ENCODE data around the gene MAN2A2. TPM values are rescaled to one million over a fixed set of nuclear protein-coding genes. Genes with fewer than 3 reads are reported as not detected.

The MAN2A2 gene
- 10 to 100 TPM; 21.2 to 44.6 (median 33.3) TPM for polyA plus RNA-seq (ENCODE audit: insufficient read length in 10 of 10)
- long read RNA-seq, donor 1, partial matches to known transcripts = 0 of 1 reads
- long read RNA-seq, donor 1, other reads (novel, unspliced or antisense) = 0 of 1 reads
- long read RNA-seq, donor 2 = 0 reads
- long read RNA-seq, donor 3 = 0 reads
- long read RNA-seq, donor 4 = 0 reads
- long read RNA-seq, donor 5, partial matches to known transcripts = 0 of 2 reads
- long read RNA-seq, donor 5, other reads (novel, unspliced or antisense) = 0 of 2 reads
- long read RNA-seq, donor 6 = 0 reads
- long read RNA-seq, donor 7, partial matches to known transcripts = 0 of 1 reads
- long read RNA-seq, donor 7, other reads (novel, unspliced or antisense) = 0 of 1 reads
- long read RNA-seq, donor 8, partial matches to known transcripts = 0 of 1 reads
- long read RNA-seq, donor 8, other reads (novel, unspliced or antisense) = 0 of 1 reads
- long read RNA-seq, donor 9 = 0 reads

DNA sequence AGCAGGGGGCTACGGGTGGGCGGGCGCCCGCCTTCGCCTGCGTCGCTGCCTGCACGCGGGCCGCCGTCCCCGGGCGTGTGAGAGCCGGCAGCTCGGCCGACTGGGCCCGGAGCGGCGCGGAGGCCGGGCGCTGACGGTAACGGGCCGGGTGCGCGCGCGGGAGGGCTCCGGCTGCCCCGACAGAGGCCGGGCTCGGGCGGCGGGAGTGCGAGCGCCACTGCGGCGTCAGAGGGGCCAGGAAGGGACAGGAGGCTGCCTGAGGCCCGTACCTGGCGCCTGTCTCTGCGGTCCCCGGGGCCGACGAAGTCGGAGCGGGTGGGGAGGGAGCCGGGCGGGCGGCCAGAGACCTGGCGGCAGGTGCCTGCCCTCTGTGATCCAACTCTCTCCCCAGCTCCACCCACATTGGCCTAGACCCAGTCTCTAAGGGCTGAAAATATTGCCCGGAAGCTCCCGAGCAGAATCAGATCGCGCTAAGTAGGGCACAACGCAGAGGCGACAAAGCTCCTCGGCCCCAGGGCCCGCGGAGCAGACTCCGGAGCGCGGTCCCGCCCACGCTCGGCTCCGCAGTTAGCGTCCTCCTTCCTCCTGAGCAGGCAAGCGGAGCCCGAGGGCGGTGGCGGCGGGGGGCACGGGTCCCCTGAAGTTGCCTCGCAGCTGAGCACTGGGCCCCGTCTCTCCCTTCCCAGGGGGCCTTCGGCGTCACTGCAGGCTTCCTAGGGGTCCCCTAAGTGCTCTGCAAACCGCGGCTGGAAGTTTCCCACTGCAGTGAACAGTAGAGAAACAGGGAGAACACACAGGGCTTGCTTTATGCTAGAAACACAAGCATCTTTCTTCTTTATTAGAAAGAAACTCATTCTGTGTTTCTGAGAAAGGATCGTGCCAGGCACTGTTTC, at the start of gene MAN2A2:
Gene MAN2A2, plus strand, starts transcription at position 463 of the 893 bp plus-strand sequence. CDS start 906 bp downstream, outside the sequence.
- peak in 2 of 3 donors; percentile 59 to 82 for DNase-seq

DNA sequence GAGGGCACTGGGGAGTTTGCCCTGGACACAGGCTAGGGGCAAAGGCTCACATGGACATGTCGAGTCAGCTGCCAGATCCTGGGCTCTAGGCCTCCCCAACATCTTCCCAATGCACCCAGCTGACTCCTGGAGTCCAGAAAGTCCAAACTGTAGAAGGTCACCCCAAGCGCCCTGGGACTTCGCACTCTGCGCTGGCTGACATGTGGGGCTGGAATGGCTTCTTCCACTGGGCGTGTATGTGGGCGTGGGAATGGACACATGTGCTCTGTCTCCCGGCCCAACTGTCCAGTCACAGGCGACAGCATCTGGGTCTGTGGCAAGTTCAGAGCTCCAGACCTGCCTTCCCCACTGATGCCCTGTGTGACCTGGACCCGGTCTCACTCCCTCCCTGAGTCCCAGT, 48.0 kb upstream of the MAN2A2 start:
- no peak for DNase-seq

DNA sequence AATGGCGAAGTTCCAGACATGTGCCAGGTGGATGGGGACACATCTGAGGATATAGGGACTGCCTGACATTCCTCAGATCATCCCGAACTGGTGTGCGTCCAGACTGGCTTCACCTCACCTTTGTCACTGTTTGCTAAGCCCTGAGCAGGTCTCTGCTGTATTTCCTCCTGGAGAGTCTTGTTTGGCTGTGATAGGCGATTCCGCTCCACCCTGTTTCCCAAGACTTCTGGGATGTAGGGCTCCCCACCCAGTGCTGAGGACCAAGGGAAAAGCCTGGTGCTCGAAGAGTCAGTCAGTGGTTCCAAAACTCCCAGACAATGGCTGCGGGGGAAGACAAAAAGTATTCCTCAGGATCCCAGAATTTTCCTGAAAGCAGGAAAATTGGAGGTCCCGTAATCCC, 45.8 kb upstream of the MAN2A2 start:
- DNase-seq = no peak

DNA sequence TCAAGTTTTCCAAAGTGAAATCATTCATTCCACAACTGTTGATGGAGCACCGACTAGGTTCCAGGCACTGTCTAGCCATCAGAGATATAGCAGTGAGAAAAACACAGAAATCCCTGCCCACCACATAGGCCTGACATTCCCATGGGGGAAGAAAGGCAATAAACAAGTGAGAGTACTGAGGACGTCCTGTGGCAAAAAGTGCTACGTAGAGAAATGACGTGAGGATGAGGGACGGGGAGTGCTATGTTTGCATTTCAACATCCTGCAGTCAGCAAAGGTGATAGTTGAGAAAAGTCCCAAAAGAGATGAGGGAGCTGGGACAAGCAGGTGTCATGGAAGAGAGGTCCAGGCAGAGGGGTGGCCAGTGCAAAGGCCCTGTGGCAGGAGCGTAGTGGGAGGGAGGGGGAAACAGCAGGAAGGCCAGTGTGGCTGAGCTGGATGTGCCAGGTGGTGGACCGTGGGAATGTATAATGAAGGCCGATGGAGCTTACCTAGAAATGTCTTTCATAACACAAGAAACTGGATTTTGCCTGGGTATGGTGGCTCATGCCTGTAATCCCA, 45.1 kb upstream of the MAN2A2 start:
- no peak for DNase-seq

DNA sequence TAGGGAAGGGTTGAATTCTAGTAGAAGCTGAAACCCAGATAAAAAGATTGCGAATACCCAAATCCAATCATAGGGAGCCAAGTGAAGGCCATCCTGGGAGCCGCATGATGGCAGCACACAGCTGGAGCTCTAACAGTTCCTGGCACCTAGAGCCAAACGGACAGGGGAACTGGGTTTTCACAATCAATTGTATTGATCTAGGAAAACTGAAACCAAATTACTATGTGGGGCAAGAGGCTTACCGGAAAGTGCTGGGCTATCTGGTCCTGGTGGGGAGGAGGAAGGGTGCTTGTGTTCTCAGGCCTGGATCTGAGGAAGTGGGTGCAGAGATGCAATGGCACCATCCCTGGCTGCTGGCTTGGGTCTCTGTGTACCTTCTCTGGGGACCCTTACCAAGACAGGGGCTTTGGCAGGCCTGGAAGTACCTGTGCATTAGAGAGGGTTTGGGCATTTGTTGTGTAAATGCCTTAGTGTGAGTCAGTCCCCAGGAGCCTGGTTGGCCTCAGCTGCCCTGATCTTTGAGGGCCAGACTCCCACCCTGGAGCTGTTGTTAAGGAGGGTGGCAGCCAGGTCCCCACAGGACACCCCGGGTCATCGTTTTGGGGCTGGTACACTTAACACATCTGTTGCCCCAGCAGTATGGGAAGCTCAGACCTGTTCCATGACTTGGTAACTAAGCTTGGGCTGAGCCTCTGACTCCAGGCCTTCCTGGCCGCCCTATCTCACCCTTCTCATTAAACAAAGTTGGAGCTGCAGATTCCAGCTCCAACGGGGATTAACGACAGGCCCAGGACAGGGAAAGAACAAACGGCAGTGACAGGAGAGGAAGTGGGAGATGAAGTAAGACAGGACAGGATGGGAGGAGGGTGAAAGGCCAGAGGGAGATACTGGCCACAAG, 43.6 kb upstream of the MAN2A2 start:
- no peak for DNase-seq

DNA sequence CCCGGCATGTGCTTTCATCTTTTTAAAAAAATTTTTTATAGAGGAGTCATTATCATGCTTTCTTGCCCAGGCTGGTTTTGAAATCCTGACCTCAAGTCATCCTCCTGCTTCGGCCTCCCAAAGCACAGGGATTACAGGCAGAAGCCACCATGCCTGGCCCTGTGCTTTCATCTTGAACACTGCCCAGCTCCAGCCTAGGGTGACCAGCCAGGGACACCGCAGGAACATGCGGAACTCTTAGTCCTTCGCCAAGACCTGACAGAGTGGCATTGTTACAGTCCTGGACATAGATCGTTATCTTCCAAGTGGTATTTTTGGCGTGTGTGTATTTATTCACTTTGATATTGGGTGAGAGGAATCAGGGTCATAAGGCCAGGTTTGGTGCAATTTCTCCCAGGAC, 42.7 kb upstream of the MAN2A2 start:
- DNase-seq = no peak

DNA sequence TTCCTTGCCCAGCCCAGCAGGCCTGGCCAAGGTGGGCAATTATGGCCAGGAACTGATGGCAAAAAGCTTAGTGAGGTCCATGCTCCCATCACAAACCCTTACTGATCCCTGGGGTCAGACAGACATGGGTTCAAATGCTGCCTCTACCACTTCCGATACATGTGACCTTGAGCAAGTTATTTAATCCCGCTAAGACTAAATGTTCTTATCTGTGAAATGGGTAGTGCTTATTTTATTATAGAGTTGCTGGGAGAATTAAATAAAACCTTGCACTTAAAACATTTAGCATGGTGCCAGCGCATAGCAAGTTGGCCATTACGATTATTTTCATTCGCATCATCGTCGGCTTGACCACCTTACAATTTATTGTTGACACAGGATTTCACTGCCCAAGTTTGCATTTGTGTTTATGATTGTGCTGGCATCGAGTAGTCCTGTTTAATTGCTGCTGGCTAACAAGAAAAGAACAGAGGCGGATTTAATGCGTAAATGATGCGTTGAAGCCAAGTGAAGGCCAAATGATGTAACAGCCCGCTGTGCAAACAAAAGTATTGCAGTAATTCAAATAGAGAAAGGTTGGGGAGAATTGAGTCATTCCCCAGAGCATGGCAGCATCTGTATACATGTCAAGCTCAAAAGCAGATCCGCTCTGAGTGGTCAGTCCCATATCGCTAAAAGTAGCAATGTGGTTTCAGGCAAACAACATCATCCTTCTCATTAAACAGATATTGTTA, 42.0 kb upstream of the MAN2A2 start:
- no peak for DNase-seq

DNA sequence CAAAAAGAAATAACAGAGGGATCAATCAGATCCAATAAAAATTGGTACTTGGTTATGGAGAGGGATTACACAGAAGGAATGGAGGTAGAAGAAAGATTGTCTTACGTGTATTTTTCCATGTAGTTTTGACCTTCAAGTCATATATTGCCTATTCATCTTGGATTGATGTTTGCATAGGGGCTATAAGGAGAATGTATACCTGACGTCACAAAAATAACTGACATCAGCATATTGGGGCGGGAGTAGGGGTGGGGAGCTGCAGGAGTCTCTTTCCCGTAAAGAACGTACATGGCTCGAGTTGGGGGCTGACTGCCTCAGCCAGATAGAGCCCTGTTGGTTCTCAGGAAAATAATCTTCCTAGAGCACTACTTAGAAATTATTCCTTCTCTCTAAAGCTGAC, 40.6 kb upstream of the MAN2A2 start:
- DNase-seq = no peak

DNA sequence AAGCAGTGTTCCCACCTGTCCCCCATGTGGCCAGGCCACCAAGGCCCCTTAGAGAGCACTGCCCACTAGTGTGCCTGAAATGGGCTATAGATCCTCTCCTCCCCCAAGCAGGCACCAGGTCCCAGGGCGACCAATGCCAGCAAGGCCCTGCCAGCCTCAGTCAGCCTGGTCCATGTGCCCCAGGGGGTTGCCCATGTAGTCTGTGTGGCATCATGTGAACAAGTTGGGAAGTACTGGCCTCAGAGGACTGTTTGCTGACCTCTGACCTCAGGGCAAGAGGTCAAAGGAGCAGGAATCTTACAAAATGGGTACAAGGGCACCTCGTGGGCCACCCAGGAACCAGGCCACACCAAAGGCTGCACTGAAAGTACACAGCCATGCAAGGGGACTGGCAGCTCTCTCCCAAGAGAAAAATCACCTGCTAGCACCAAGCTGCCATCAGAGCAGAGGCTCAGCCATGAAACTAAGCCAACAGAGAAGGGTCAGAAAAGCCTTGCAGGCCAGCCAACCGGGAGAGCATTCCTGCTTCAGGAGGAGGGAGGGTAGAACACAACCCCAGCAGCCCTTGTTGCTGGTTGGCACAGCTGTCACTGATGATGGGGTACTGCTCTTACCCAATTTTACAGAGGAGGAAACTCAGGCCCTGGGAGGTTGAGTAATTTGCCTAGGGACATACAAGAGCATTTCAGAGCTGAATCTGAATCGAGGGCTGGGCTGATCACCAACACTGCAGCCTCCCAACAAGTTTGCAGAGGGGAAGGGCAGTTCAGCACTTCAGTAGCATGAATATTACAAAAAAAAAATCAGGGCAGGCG, 39.9 kb upstream of the MAN2A2 start:
- no peak for DNase-seq

DNA sequence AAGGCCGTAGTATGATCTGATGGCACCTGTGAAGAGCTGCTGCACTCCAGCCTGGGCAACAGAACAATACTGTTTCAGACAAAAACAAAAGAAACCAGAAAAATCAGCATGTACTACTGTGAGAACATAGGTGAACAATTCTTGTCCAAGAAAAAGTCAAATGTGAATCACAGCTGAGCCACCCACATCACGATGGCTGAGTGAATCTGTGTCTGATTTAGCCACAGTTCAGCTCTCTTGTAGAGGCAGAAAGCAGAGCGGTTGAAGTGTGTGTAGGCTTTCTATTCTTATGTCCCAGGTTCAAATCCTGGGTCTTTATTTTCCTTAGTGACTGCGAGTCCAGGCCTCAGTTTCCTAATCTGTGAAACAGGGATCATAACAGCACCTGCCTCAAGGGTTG, 39.1 kb upstream of the MAN2A2 start:
- no peak for DNase-seq

DNA sequence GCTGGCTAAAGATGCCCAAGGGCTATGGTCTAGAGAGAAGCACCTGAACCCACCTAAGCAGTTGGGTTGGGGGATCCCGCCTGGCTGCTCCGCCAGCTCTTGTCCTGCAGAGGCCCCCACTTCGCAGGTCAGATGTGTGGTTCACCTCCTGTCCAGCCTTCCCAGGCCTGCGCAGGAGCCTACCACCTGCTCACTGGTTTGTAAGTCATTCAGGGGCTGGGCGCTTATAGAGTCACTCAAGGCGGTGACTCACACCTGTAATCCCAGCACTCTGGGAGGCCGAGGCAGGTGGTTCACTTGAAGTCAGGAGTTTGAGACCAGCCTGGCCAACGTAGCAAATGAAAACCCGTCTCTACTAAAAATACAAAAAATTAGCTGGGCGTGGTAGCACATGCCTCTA, 38.6 kb upstream of the MAN2A2 start:
- DNase-seq = no peak

DNA sequence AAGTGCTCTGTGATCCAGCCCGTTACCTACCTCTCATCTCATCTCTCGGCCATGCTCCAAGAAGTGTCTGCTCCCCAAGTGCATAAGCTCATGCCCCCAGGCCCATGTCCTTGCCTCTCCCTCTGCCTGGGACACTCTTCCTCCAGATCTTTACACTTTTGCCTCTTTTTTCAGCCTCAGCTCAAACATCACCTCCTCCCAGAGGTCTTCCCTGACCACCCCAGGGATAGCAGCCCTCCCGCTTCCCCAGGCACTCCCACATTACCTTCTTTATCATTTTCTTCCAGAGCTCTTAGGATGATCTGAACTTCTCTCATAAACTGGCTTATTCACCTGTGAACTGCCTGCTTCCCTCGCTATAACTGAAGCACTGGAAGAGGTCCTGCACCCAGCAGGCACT, 37.4 kb upstream of the MAN2A2 start:
- DNase-seq = no peak

DNA sequence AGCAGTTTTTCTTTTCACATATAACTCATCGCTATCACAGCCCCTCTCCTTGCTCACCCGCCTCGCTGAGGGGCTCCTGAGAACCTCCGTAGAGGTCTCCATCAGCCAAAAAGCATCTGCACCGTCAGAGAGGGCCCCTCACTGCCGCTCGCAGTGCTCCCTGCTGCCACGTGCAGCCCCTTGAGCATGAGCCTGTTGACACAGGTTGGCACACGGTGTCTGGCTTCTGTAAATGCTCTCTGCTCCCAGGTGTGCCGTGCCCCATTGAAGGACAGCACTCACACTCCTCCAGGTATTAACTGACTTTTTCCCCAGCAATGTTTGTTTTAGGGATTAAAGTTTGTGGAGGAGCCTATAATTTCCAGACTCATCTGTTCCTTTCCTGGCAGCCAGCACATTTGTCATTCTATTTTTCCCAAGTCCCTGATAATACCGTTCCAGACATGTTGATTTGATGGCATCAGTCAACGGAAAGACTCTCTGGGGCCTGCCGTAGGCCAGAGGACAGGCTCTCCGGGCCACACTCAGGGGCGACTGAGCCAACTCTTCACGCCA, 36.9 kb upstream of the MAN2A2 start:
- DNase-seq = no peak

DNA sequence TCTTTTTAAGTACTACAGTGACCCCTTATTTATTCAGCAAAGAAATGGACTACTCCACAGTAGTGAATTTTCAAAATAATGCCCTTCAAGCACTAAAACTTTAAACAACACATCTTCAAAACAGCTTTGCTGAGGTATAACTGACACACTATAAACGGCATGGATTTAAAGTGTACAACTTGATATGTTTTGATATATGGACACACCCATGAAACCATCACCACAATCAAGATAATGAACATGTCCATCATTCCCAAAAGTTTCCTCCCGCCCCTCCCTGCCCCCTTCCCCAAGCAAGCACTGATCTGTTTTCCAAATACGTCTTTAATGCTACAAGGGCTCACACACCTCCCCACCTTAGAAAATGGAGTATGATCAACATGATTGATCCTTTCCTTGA, 36.3 kb upstream of the MAN2A2 start:
- no peak for DNase-seq

DNA sequence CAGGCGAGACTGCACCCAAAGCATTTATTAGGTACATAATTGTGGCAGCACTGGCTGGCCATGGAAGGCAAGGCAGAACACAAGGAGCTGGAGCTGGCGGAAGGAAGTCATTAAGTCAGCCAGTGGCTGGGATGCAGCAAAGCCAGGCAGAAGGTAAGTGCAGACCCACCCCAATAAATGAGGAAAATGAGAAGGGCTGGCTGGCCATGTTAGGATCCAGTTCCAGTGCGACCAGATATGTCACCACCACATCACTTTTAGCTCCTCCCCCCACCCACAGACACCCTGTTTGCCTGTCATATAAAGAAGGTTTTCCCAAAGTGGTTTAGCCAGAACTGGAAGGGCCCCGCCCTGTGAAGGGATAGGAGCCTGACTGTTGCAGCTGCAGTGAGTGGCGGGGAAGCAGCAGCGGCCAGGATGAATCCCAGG, 34.8 kb upstream of the MAN2A2 start, which contains the start of gene FURIN:
Gene FURIN, plus strand, starts transcription at position 328 of the 429 bp plus-strand sequence. CDS start 7,153 bp downstream, outside the sequence.
- DNase-seq = no peak

DNA sequence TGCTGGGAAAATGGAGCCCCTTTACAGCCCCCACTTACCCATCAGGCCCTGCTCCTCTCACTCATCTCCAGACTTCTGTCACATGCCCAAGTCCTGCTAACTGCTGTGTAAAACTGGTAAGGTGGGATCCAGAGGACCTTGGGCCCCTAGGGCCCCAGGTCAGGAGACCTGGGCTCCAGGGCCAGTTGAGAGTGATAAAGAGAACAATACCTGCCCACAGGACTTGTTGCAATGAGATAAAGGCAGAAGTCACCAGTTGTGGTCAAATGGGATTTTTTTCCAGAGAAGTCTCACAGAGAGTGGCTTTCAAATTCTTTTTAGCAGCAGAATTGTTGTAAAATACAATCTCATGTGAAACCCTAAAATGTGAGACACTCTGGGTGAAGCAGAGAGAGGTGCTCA, 34.0 kb upstream of the MAN2A2 start:
- no peak for DNase-seq

DNA sequence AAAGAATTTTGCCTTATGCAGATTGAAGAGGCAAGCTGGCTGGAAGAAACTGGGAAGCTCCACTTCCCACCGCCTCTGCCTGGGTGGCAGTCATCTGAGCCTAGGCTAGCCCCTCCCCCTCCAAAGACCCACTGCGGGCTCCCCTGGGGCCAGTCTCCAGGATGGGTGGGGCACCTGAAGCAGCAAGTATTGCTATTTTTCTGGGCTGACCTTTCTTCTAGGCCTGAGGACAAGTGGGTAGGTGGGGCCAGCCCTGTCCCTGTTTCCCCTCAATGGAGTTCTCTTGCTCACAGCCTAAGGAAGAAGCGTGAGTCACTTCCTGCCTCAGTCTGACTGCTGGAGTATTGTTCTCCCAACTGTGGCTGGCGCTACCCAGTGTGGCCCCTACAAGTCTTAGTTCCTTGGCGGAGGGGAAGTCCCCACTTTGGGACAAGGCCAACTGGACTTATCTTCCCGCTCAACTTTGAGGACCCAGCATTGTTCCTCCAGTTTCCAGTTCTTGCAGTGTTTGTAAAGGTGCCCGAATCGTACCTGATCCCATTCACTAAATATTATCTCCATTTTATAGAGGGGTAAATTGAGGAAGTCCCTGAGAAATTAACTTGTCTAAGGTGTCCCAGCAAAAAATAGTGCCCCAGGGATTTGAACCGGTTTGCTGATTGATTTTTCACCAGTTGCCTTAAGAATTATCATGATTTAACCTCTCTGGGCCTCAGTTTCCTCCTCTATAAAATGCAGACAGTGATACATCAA, 33.3 kb upstream of the MAN2A2 start:
- DNase-seq = peak; percentile 38 to 66 (median 58)

Measured in muscle of back (tissue), 13 donors.